B cell (primary cell): Measurements from ENCODE around the gene RNF223.

ENCODE experiments used
- CTCF ChIP-seq: fragments of 200-600 bp; IDR thresholded peaks from one replicate; pipeline ENCODE4 v1.8.0; 2022; ENCODE audit warnings: antibody characterized with exemption, mild to moderate bottlenecking
- EZH2 ChIP-seq: IDR thresholded peaks from 2 replicates; pipeline ENCODE4 v1.6.1; 2012; ENCODE audit warnings: borderline replicate concordance, low read depth, mild to moderate bottlenecking, moderate library complexity, low read length; ENCODE audit not compliant: insufficient read depth, poor library complexity, severe bottlenecking

- TF ChIP-seq EZH2 (no peak), CTCF (no peak)
Observed at GRCh38 chr1:1092149-1092855, 18.2 kb upstream of the RNF223 start.
